GM19397 (cell line): ENCODE data around the gene PLET1.

ENCODE experiments used
- ATAC-seq: cut with Tn5 transposase; IDR thresholded peaks from one replicate; pipeline ENCODE4 v1.9.1; 2021; ENCODE audit warnings: mild to moderate bottlenecking, moderate library complexity; ENCODE audit not compliant: unreplicated experiment

PLET1 gene, protein sequence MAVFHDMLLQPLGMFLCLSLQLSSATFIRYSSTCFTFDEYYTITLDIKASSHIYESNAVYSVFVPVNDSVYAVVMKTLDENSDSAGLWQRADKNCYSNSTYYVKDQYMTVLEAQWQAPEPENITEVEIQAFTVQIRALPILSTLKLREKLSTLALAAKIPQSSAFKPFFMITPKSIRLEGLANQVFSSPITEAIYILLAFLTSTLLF

DNA sequence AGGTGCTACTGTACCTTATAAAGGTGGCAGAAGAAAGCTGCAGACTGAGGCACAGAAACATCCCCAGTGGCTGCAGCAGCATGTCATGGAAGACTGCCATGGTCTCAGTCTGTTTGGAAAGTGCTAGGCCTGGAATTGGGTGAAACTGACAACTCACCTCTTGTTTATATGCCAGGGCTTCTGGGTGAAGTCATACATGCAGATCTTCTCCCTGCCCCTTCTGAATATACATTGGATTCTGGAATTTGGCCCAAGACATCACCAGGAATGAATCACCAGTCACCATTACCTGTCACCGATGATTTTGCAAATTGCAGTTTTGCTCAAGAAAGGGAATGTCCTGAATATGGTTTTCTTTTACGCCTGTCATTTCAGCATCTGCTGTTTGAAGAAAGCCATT lies at the start of gene PLET1:
PLET1 (minus strand) TSS at position 371 of the 400 bp plus-strand sequence; CDS start at position 100, 271 bp downstream.
- no peak for ATAC-seq

DNA sequence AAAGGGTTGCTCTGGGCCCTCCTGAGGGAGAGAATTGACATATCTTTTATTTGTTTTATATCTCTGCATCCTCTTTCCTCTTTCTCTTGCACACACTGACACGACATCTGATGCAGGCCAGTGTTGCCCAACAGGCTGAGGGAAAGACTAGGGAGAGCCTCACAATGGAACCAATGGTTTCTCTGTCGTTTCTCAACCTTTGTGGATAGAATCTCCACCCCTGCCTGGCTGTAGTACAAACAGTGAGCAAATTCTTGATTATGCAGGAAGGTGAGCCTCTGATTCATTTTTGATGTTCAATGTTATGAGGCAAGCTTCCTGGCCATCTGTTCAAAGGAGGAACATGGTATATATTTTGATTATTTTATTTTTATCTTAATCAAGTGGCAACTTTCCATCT lies 49.8 kb upstream of the PLET1 start:
- ATAC-seq, result no peak

DNA sequence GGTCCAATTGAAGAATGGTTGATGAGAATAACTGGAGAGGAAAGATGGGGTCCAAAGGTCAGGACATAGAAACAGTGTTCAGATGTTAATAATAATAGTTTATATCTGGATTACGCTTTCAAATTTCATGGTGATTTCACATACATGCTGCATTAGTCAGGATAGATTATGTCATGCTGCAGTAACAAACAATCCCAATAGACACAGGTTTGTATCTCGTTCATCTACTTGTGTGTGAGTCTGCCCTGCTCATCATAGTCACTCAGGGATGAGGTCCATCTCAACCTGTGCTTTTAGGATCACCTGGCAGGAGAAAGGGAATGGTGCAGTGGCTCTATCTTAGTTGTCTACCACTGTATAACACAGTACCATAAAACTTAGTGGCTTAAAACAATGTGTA lies 48.0 kb upstream of the PLET1 start:
- ATAC-seq, result no peak

DNA sequence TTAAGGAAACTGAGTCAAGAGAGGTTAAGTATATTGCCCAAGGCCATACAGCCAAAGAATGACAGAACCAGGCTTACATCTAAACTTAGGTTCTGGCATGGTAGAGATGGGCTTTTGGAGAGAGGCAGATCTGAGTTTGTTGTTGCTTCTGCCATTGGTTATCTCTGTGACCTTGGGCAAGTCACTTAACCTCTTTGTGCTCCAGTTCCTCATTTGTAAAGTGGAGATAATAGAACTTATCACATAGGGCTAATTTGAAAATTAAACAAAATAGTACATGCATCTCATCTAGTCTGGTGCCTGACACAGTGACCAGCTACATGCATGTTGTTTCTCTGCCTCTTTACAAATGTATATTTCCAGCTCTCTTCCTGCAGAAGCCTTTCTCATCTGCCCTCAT lies 47.0 kb upstream of the PLET1 start:
- ATAC-seq, result no peak

DNA sequence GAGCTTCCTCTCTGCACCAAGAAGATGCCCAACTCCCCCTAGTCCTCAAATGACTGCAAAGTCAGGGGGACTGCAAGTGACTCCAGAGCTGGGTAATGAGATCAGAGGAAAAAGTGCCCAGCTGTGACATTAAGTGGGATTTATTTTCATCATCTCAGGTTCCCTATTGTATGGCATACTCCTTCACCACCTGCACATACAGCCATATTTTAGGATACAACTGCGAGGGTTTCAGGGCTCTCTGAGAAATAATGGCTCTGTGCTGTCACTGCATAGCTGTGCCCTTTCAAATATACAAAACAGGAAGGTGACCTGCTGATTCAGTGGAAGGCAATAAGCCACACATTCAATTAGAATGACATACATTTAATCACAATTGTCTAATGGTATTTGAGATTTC lies 45.6 kb upstream of the PLET1 start:
- no peak for ATAC-seq

DNA sequence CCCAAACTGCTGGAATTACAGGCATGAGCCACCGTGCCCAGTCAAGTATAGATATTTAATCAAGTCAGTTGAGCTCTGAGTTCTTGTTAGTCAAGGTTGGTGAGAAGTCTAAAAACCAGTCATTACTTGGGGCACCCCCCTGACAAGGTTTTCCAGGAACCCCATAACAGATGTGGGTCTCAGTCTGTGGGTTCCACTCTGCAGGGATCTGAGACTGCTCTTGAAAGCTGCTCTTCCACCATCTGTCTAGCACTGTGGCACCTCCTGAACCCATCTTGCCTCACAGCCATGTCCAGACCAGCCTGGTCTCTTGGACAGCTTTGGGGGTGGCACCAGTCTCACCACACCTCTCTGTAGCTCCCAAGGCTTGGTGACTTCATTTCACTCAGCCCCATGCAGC lies 44.3 kb upstream of the PLET1 start:
- ATAC-seq, result no peak

DNA sequence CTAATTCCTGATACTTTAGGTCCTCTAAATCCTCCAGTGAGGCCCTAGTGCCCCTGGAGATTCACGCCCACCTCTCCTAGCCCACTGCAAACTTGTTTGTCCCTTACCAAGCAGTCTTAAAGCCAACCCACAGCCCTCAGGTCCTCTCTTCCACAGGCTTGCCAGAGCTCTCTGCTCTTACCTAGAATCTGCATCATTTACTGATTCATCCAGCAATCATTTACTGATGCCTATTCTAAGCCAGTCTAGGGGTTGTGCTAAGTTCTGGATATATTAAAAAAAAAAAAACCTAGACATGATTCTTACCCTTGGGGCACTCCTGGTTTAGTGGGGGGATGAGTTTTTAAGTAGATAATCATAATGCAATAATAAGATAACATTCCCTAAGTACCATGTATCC lies 43.0 kb upstream of the PLET1 start:
- ATAC-seq, result no peak

DNA sequence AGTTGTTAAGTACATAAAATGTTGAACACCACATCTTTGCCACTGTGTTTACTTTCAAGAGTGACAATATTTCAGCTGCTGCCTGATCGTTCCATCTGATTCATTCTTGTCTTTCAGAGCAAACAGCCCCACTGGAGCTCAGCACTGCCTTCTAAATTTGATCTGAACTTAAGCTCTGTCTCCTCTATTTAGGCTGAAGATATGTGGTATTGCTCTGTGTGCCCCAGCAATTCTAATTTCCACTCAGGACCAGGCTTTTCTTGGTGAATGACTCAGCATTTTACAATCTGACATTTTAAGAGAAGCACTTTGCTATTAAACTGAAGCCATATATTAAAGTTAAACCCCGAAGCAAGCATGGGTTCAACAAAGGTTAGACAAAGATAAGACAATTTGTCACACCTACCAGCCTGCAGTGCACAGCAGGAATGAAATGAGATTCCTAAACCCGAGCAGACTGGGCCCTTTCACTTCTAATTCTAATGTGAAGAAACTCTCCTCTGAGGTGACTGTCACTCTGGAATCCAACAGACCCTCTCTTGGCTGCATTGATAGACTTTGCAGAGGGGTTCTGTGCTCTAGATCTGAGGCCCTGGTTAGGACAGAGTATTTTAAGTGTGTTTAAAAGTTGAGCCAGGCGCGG lies 41.7 kb upstream of the PLET1 start:
- no peak for ATAC-seq

DNA sequence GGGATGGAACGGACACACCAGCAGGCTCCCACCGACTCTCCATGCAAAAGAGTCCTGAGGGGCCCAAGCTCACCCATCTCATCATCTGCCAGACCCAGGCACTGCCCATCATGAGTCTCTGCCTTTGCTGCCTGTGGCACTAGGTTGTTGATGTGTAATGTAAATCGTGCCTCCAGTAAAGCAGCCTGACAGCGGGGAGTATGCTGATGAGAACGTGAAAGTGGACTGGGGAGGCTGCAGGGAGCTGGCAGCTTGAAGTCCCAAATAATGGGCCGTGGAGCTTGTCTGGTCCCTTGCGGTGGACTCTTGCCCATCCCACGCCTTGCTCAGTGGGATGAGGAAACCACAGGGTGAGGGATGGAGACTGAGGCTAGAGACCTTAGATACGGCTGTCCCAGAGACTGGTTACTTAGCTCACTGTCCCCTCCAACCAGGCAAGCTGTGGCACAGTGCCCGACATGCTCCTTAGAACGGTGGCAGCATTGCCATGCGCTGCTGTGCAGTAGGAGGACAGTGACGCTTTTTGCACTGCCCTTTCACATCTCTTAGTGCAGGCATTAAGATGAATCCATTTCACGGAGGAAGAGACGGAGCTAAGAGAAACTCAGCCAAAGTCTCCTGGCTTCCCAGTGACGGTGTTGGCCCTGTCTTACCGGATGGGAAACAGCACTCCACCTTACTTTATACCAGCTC lies 39.6 kb upstream of the PLET1 start:
- no peak for ATAC-seq

DNA sequence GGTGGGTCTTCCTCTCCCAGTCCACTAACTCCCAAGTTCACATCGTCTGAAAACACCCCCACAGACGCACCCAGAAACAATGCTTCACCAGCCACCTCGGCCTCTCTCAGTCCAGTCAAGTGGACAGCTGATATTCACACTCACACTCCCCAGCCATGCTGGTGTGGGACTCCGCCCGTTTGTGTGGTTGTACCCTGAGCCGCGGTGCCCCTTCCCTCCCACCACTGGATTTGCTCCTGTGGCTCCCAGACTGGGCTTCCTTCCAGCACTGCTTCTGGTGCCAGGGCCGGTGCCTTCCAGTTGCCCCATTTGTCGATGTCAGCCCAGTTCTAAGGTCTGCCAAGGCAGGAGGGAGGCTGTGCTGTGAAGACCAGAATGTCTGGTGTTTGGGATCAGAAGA lies 37.9 kb upstream of the PLET1 start:
- no peak for ATAC-seq

DNA sequence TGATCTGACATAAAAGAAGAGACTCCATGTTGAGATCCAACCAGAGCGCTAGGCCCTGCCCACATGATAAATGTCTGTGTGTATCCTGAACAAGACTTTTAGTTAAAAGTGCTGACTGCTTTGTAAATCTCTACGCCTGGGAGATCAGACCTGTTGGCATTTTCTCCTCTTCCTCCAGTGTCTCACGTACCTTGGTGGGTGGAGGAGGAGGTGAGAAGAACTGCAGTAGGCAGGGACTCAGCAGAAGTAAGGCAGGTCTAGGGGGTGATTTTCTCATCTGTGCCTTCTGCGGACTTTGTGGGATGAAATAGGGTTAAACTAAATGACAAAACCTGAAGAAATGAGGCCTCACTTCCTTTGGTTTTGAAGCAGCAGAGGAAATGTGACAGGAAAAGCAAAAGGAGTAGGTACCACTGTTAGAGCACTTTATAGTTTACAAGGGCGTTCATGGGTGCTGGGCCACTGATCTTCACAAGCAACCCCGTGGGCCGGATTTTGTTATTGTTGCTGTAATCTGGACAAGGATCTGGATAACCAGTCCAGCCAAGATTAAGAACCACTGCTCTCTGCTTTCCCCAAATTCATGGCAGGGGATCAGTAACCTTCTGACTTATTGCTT lies 36.7 kb upstream of the PLET1 start:
- ATAC-seq, result no peak

DNA sequence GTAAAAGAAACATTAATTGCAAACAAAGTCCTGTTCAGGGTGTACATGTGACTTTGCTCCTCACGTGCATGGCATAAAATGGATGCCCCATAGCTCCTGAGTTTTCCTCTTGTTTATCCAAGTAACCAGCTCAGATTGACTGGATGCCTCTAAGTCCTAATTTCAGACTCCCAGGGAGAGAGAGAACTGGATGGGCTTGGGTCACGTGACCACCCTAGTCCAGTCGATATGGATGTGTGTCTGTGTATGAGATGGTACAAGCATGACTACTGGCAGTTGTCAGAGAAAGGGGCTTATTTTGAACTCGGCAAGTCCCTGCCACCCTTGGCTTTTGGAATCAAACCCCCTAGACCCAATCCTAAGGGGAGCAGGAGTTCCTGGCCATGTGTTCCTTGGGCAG lies 35.4 kb upstream of the PLET1 start:
- ATAC-seq, result no peak

DNA sequence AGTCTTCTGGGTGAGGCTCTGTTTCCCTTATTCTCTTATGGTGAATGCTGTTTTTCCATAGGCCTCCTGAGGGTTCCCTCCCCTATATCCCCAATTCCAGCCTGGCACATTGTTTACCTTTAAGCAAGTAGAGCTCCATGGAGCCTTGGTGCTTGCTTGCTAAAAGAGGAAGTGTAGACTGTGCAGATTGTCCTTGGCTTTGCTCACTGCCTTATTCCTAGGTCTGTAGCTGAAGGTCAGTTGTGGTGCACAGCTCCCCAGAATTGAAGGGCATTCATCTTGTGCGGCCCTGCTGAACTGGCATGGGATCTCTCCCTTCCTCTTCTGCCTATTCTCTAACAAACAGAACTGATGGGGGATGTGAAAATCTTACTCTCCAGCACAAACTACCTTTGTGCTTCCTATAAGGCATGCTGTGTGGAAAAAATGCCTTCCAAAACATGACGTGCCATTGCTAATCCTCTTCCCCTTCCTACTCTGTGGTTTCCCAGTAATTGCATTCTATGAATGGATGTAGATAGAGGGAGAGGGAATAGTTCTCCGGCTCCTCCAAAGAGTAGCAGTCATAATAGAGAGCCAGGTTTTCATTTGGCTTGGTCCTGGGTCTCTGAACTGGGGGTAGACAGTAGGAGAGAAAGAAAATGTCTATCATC lies 34.2 kb upstream of the PLET1 start:
- no peak for ATAC-seq

DNA sequence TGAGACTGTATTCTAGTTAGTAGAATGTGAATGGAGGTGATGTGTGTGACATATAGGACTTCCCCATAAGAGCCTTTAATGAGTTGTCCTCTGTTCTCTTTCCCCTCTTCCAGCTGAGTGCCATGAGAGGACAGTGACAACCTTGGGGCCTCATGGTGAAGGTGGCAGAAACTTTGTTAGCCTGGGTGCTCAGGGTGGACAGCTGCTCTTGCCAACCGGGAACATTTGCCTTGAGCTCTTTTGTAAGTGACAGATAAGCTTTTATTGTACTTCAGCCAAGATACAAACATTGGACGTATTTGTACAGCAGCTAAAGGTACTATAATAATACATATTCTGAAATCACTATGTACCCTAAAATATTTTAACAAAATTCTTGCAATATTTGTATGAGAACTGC lies 33.0 kb upstream of the PLET1 start:
- ATAC-seq, result no peak

DNA sequence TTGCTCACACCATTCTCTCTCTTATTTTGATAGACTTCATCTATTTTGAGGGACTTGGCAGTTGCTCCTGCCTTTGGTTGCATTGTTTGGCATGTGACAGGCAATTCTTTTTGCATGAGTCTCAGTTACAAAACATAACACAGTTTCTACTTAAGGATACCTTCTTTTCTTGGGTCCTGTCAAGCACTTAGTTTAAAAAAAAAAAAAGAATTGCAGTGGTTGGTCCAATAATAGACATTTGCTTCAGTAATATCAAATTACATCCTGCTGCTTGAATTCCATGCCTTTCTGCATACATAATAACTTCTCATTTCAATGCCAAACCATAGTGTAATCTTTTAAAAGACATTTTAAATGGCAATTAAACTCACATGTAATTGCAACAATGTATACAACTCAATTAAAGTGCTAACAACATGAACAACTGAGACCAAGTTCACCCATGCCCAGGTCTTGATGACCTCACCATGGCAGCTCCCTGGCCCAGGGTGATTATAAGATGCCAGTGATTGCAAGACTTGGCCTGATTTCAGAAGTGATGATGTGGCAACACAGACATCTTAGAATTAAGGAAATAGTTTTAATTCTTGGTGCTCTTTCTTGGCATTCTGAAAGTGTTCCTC lies 32.2 kb upstream of the PLET1 start:
- no peak for ATAC-seq

DNA sequence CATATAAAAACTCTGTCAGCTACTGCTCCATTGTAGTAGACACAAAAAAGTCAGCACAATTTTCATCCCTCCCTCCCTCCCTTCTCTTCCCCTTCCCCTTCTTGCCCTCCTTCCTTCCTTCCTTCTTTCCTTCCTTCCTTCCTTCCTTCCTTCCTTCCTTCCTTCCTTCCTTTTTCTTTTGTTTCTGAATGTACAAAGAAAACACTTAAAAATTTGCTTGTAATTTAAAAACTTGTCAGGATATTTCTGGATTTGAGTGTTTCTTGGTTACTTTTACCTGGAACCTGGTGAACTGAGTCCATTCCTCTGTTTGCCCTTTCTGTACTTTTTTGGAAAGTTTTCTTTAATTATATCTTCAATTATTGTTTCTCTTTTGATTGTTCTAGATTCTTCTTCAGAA lies 31.5 kb upstream of the PLET1 start:
- no peak for ATAC-seq

DNA sequence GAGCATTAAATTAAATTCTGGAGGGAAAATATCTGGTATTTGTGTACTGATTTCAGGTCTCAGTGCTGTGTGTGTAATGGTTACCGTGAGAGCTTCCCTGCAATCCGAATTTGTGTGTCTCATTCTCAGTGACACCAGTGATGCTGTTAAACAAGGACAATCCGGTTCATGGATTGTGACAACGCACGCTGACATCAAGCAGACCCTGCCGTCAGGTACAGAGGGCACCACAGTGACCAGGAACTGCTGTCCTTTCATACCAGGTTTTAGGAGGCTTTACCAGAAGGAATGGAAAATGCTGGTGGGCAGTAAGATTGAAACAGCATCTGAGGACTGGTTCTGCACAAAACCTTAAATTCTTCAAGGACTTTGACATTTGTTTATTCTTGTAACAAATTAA lies 30.5 kb upstream of the PLET1 start:
- no peak for ATAC-seq

DNA sequence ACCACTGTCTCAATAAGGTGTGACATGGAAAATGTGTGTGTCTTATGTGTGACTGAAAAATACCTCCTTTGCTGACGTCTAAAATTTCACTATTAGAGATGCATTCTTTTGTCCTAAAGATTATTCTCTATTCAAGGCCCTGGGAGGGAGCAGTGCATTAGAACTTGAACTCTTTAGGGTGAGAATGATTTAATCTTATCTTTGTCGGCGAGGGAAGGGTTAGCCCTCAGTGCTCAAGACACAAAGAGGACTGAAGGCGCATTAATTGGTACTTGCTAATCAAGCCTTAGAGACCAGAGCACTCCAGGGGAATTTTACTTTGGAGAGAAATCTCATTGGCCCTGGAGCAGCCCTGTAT lies 29.8 kb upstream of the PLET1 start:
- no peak for ATAC-seq

DNA sequence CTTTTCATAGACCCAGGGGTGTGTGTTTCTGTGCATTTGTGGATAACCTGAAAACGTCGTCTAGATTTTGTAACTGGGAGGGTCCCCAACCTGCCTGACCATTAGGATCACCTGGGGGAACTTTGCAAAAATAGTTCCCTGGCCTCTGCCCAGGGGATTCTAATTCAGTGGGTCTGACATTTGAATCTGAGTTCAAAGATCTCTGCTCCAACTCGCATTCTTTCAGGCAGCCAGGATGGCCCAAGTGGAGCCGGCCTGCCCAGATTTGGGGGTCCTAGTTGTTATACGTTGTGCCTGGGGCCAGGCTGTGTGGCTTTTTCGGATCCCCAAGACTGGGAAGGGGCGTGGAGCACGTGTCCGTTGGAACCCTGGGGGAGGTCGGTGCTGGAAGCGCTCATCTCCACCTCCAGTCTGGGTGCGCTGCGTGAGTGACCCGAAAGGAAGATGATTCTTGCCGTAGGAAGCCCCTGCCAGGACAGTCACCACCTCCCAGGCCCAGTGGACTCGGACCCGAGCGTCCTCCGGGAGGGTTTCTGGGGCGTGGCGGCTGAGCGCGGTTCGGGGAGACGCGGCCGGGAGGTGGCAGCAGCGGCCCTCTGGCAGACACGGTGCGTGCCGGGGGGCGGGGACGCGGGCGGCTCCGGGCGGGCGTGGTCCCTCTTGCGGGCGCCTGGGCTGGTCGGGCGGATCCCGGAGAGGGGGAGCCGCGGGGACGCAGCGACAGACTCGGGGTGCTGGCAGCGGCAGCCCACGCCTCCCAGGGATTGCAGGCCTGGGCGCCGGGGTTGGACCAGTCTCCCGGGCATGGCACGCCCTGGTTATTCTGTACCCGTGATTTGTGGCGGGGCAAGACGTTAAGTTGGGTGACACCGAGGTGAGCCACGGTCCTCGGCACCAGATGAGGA lies 29.2 kb upstream of the PLET1 start:
- ATAC-seq, result peak; percentile 93

DNA sequence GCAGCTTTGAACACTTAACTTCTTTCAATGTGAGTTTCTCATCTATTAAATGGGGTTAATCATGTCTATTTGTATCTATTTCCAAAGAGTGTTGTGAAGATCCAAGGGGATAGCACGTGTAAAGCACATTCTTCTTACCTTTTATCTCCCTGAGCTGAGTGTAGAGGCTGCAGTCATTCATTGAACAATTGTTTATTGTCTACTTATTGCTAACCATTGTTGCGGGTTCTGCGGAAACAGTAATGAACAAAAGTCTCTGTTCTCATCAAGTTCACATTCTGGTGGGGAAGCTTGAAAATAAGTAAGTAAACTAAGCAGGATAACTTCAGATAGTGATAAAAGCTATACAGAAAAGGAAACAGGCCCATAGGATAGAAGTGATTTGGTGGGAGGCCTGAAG lies 27.4 kb upstream of the PLET1 start:
- ATAC-seq, result no peak
